Endothelial cell of umbilical vein (primary cell): ENCODE measurements around the gene RAB17. TPM values are rescaled to one million over a fixed set of nuclear protein-coding genes. Genes with fewer than 3 reads are reported as not detected.
A peak's percentile ranks its signal among the peaks of the same experiment; 100 is the strongest.

ENCODE experiments used
- BruUV-seq: library from RNA; stranded (reverse); fragments of 400-500 nt; replicated peaks from 2 replicates; lab custom pipeline; 2021; lab: Mats Ljungman, UMichigan
- CTCF ChIA-PET: fragments of 300-600, 350-600 bp; sonication (Branson Sonifier 250); formaldehyde crosslinking; loops from one replicate; lab custom pipeline; 2021; ENCODE audit warnings: antibody characterized with exemption, inconsistent platforms; lab: Charles Lee
- POLR2A ChIA-PET: fragments of 300-600, 350-600 bp; sonication (Branson Sonifier 250); formaldehyde crosslinking; loops from one replicate; lab custom pipeline; 2021; ENCODE audit warnings: antibody characterized with exemption, inconsistent platforms; lab: Charles Lee
- DNase-seq: peaks from one replicate; pipeline ENCODE4 v3.0.0-alpha.2; 2011; ENCODE audit warnings: low read depth, low spot score
- FAIRE-seq: peaks from 2 replicates; lab custom pipeline; 2011; peaks lifted over from hg19 to GRCh38; lab: Jason Lieb, UNC
- H2AFZ ChIP-seq: 2 replicates; pipeline ENCODE4 v1.6.0; 2012; ENCODE audit warnings: low read depth, low read length, control low read depth, inconsistent platforms
- H3K27ac ChIP-seq: 2 replicates; pipeline ENCODE4 v1.5.1; 2011; ENCODE audit warnings: low read depth, mild to moderate bottlenecking, control low read depth, low read length, moderate library complexity; ENCODE audit not compliant: insufficient read depth
- H3K27me3 ChIP-seq, 2 experiments: 2 replicates each; pipeline versions ENCODE4 v1.6.0 to v1.6.1; 2011; ENCODE audit warnings: low read length in 2 of 2, mixed read lengths in 1 of 2; ENCODE audit not compliant: control insufficient read depth in 2 of 2, insufficient read depth in 2 of 2
- H3K36me3 ChIP-seq, 2 experiments: 2 replicates in 1 of 2; 3 replicates in 1 of 2; pipeline ENCODE4 v1.5.1; 2011; ENCODE audit warnings: low read length in 2 of 2, mild to moderate bottlenecking in 1 of 2, moderate library complexity in 1 of 2; ENCODE audit not compliant: control insufficient read depth in 2 of 2, insufficient read depth in 2 of 2; ENCODE audit errors: extremely low read depth in 1 of 2
- H3K4me1 ChIP-seq: 3 replicates; pipeline ENCODE4 v1.5.1; 2011; ENCODE audit warnings: mild to moderate bottlenecking, low read length; ENCODE audit not compliant: control insufficient read depth, insufficient read depth; ENCODE audit errors: extremely low read depth
- H3K4me2 ChIP-seq: 2 replicates; pipeline ENCODE4 v1.6.1; 2011; ENCODE audit warnings: low read length, control low read depth, mixed read lengths; ENCODE audit not compliant: insufficient read depth
- H3K4me3 ChIP-seq, 3 experiments: fragments of 200-600 bp in 1 of 3; sonication (generic), shearing (Covaris generic) in 1 of 3; replicated peaks in 1 of 3; 2 replicates each; pipeline ENCODE4 v1.5.1; 2011 to 2016; ENCODE audit warnings: control low read depth in 3 of 3, low read length in 3 of 3, mild to moderate bottlenecking in 2 of 3, inconsistent platforms in 1 of 3, low read depth in 1 of 3, moderate library complexity in 1 of 3; ENCODE audit not compliant: insufficient read depth in 1 of 3
- H3K79me2 ChIP-seq: 2 replicates; pipeline ENCODE4 v1.6.0; 2012; ENCODE audit warnings: low read length, inconsistent platforms; ENCODE audit not compliant: control insufficient read depth, insufficient read depth
- H3K9ac ChIP-seq: replicated peaks from 2 replicates; pipeline ENCODE3; 2011; ENCODE audit warnings: low read length, control low read depth; ENCODE audit not compliant: insufficient read depth; ENCODE audit errors: extremely low read depth
- H3K9me1 ChIP-seq: replicated peaks from 3 replicates; pipeline ENCODE4 v1.6.0; 2011; ENCODE audit warnings: mild to moderate bottlenecking, low read length; ENCODE audit not compliant: control insufficient read depth, insufficient read depth; ENCODE audit errors: extremely low read depth
- H3K9me3 ChIP-seq: replicated peaks from 2 replicates; pipeline ENCODE4 v1.5.1; 2012; ENCODE audit warnings: low read length, inconsistent platforms; ENCODE audit not compliant: control insufficient read depth, insufficient read depth
- H4K20me1 ChIP-seq: replicated peaks from 2 replicates; pipeline ENCODE3; 2011; ENCODE audit warnings: mild to moderate bottlenecking, low read length; ENCODE audit not compliant: control insufficient read depth, insufficient read depth; ENCODE audit errors: extremely low read depth
- CTCF ChIP-seq, 2 donors: IDR thresholded peaks; 1 replicate in 1 of 2; 2 replicates in 1 of 2; pipeline ENCODE4 v1.5.1; 2011; ENCODE audit warnings: low read length in 2 of 2, mild to moderate bottlenecking in 2 of 2, moderate library complexity in 2 of 2, control low read depth in 1 of 2, inconsistent platforms in 1 of 2, low read depth in 1 of 2; ENCODE audit not compliant: insufficient read depth in 1 of 2; ENCODE audit errors: extremely low read depth in 1 of 2
- EZH2 ChIP-seq: IDR thresholded peaks from 2 replicates; pipeline ENCODE4 v1.6.1; 2012; ENCODE audit warnings: borderline replicate concordance, low read depth, mild to moderate bottlenecking, moderate library complexity, low read length, inconsistent platforms; ENCODE audit not compliant: severe bottlenecking
- FOS ChIP-seq: IDR thresholded peaks from 2 replicates; pipeline ENCODE4 v1.6.1; 2011; ENCODE audit warnings: mild to moderate bottlenecking, low read length, moderate library complexity, borderline replicate concordance; ENCODE audit not compliant: insufficient read depth
- GATA2 ChIP-seq: IDR thresholded peaks from 2 replicates; pipeline ENCODE4 v1.7.0; 2011; ENCODE audit warnings: low read depth, mild to moderate bottlenecking, moderate library complexity, mixed read lengths, low read length; ENCODE audit not compliant: insufficient read length, insufficient read depth
- JUN ChIP-seq: IDR thresholded peaks from 2 replicates; pipeline ENCODE4 v1.6.1; 2011; ENCODE audit warnings: borderline replicate concordance, low read depth; ENCODE audit not compliant: insufficient read length, insufficient read depth
- MAX ChIP-seq: IDR thresholded peaks from 2 replicates; pipeline ENCODE4 v1.6.1; 2011; ENCODE audit not compliant: insufficient read depth, insufficient read length
- MYC ChIP-seq: IDR thresholded peaks from one replicate; pipeline ENCODE4 v1.6.1; 2011; ENCODE audit warnings: mild to moderate bottlenecking, low read depth, low read length
- POLR2A ChIP-seq: IDR thresholded peaks from 2 replicates; pipeline ENCODE4 v1.6.1; 2012; ENCODE audit warnings: low read depth, mild to moderate bottlenecking, control low read depth, low read length
- POLR2AphosphoS5 ChIP-seq: IDR thresholded peaks from 2 replicates; pipeline ENCODE4 v1.6.1; 2012; ENCODE audit warnings: low read depth, mild to moderate bottlenecking, control low read depth, low read length, moderate library complexity; ENCODE audit not compliant: insufficient read depth
- dilution Hi-C: fragments of 300-500 bp; cut with MboI; formaldehyde crosslinking; loops from one replicate; pipeline ENCODE4 v1.15.0; 2019; ENCODE audit warnings: low sequenced_read_pairs; ENCODE audit not compliant: extremely low pct_ligation_motif_present
- intact Hi-C: fragments of 100-400 bp; cut with micrococcal nuclease; formaldehyde crosslinking; loops from one replicate; pipeline ENCODE4 v1.10.0; 2022
- polyA plus RNA-seq, 4 experiments: library from polyadenylated mRNA; depleted of rRNA in 3 of 4; stranded (reverse) in 3 of 4; unstranded in 1 of 4; fragments of >200 nt; gene quantifications; 2 replicates each; pipeline versions ENCODE4 v1.2.1 to v1.2.3, GENCODE V29; 2011 to 2012; ENCODE audit warnings: missing spikeins in 1 of 4
- total RNA-seq: library from RNA; stranded (reverse); gene quantifications from 2 replicates; pipeline ENCODE4 v1.2.3, GENCODE V29; 2021

RAB17 gene
- total and polyA plus RNA-seq, 2 donors (not counting 3 experiments of a cell fraction or from before 2014, with no cell fraction given) = 0.41 to 0.77 TPM

GRCh38 chr2:237603049-237603717, 12.6 kb upstream of the RAB17 start:
- dilution Hi-C loops = no loop called here
- Histone ChIP-seq H3K4me1 (peaks cover 29% of the 10 kb centered on the region), H3K9ac (peak overlapping the region; percentile 58), H4K20me1 (no peaks in the 10 kb centered on the region), H3K9me1 (no peaks in the 10 kb centered on the region), H2AFZ (no peak overlapping the region), H3K27me3 (no peaks in the 10 kb centered on the region), H3K4me2 (peak overlapping the region; percentile 8), H3K9me3 (no peaks in the 10 kb centered on the region), H3K36me3 (no peaks in the 10 kb centered on the region), H3K4me3 (no peak overlapping the region), H3K79me2 (no peaks in the 10 kb centered on the region), H3K27ac (peak overlapping the region; percentile 75)
- TSS peak; percentile 91 for BruUV-seq
- POLR2A ChIA-PET = interaction anchor here (1.3 kb wide), 1 partner anchor 14 kb away, joined by 4 read pairs; no protein-coding TSS in a partner anchor
- TF ChIP-seq MAX (peak; percentile 77), POLR2A (no peak)
- FAIRE-seq (no peak), DNase-seq (no peak)
- CTCF ChIA-PET = interaction anchor here (0.7 to 6.7 kb wide), 12 partner anchors 13 to 182 kb away, joined by 3 to 61 read pairs (median 10); partner anchors contain the start of gene RAB17
- intact Hi-C loops = loop anchor here (1.0 to 2.0 kb wide), 5 partner anchors 13 to 90 kb away; no protein-coding TSS in a partner anchor

- H3K36me3 ChIP-seq = no peaks in the 10 kb centered on the region
- H4K20me1 ChIP-seq = no peaks in the 10 kb centered on the region
- no peak overlapping the region for H3K4me2 ChIP-seq
- FAIRE-seq = no peak
- dilution Hi-C loops = no loop called here
- no peaks in the 10 kb centered on the region for H3K27me3 ChIP-seq
- H2AFZ ChIP-seq = no peak overlapping the region
- H3K4me1 ChIP-seq = peaks cover 29% of the 10 kb centered on the region
- POLR2A ChIA-PET = no interaction called here
- TF ChIP-seq CTCF (IDR thresholded peaks at IDR 0.05; ENCODE audit: extremely low read depth in 1 of 2, insufficient read depth in 1 of 2, low read depth in 1 of 2, low read length in 2 of 2) (no peak), POLR2A (no peak), GATA2 (no peak), FOS (no peak), POLR2AphosphoS5 (no peak), MYC (no peak), EZH2 (no peak), MAX (no peak), JUN (no peak)
- no peaks in the 10 kb centered on the region for H3K79me2 ChIP-seq
- no peaks in the 10 kb centered on the region for H3K9me3 ChIP-seq
- intact Hi-C loops = loop anchor here (2.0 kb wide), 1 partner anchor 90 kb away; no protein-coding TSS in a partner anchor
- no peak overlapping the region for H3K4me3 ChIP-seq
- no TSS peak for BruUV-seq
- no peak overlapping the region for H3K27ac ChIP-seq
- CTCF ChIA-PET = interaction anchor here (0.7 to 6.7 kb wide), 8 partner anchors 12 to 142 kb away, joined by 3 to 61 read pairs (median 14); partner anchors contain the start of gene RAB17
- H3K9ac ChIP-seq = no peak overlapping the region
- no peaks in the 10 kb centered on the region for H3K9me1 ChIP-seq
- DNase-seq = no peak
Observed at GRCh38 chr2:237602409-237602808, 11.9 kb upstream of the RAB17 start.
